ENCODE results near the gene SELPLG.
"Not testable (repeated sequence)": the region's sequence is repeated elsewhere in the genome, so short reads cannot be mapped to it uniquely, and the experiment has no call there.

SELPLG gene

DNA sequence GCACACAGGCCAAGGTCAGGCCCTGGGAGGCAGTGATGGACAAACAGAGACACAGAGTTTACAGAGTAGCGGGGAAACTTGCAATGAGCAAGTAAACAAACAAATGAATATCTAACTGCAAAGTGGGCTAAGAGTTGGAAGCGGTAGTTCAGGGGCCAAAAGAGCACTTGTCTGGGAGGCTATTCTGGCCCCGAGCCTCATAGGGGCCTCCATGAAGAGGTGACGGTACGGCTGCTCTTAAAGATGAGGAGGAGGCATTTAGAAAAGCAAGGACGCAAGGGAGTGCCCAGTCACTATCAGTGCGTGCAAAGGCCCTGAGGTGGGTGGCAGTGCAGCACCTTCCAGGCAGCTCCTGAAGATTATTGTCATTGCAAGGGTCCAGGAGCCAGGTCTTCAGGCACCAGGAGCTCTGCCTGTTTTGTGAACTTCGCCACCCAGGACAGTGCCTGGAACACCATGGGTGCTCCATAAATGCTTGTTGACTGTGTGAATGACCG lies 31.4 kb downstream of the SELPLG start:
- DNase-seq = no peak

DNA sequence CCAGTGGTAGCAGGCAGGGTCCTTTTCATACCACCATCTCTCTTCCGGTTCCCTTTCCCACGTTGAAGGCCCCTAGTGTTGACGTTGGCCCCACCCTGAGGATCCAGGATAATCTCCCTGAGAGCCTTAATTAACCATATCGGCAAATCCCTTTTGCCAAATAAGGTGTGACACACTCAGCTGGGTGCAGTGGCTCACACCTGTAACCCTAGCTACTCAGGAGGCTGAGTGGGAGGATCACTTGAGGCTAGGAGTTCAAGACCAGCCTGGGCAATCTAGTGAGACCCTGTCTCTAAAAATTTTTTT lies 33.0 kb downstream of the SELPLG start:
- no peak for DNase-seq

DNA sequence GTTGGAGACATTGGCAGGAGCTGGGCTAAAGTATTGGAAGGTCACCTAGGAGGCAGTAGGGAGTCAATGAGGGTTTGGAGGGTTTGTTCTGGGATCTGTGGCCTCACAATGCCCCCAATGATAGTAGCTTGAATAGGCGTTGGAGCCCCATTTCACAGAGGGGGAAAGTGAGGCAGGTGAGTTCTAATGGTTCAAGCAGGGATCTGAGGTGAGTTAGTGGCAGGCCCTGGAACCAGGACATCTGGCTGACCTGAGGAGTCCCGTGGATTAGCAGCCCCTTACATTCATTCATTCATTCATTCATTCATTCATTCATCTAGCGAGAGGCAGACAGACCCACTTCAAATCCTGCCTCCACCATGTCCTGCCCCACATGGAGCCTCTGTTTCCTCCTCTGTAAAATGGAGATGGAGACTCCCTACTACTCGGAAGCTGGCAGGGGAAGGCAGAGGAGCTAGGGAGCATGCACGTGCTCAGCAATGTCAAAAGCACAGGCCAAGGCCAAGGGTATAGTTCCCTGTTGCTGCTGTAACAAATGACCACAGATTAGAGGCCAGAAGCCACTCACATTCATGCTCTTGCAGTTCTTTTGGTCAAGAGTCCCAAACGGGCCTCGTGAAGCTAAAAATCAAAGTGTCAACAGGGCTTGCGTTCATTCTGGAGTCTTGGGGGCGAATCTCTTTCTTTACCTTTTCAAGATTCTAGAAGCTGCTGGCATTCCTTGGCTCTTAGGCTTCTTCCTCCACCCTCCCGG lies 33.6 kb downstream of the SELPLG start:
- DNase-seq = no peak

DNA sequence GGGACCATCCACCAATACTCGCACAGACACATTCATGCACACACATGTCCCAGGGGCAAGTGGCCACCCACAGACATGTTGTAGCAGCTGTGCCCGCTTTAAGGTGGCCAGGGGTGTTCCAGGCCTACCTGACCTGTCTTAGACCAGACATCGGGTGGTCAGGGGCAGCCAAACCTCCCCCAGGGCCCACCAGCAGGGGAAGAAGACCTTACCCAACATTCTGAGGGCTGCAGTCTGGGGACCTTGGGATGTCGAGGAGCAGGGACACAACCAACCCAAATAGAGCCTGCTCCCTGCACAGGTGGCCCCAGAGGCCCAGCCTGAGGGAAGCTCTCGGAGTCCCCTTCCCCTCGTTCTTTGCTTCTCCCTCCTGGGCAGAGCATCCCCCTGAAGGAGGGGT lies 34.2 kb downstream of the SELPLG start:
- no peak for DNase-seq

DNA sequence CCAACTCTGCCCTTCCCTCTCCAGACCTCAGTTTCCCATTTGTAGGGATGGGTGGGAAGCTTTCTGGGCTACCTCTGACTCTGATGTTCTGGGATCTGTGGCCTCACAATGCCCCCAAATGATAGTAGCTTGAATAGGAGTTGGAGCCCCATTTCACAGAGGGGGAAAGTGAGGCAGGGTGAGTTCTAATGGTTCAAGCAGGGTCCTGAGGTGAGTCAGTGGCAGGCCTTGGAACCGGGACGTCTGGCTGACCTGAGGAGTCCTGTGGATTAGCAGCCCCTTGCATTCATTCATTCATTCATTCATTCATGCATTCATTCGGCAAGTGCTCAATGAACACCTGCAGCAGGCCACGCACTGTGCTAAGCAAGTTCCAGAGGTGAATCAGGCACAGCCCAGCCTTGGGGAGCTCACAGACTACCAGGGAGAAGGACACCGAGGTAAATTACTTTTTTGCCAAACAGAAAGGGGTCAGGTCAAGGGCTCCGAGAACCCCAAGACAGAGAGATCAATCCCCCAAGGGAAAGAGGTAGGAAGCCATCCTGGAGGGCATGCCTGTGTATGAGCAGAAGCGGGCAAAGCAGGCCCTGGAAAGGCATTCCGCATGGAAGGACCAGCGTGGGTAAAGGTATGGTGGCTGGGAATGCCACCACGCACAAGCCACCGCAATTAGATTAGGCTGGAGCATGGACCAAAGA lies 35.0 kb downstream of the SELPLG start:
- DNase-seq = no peak

DNA sequence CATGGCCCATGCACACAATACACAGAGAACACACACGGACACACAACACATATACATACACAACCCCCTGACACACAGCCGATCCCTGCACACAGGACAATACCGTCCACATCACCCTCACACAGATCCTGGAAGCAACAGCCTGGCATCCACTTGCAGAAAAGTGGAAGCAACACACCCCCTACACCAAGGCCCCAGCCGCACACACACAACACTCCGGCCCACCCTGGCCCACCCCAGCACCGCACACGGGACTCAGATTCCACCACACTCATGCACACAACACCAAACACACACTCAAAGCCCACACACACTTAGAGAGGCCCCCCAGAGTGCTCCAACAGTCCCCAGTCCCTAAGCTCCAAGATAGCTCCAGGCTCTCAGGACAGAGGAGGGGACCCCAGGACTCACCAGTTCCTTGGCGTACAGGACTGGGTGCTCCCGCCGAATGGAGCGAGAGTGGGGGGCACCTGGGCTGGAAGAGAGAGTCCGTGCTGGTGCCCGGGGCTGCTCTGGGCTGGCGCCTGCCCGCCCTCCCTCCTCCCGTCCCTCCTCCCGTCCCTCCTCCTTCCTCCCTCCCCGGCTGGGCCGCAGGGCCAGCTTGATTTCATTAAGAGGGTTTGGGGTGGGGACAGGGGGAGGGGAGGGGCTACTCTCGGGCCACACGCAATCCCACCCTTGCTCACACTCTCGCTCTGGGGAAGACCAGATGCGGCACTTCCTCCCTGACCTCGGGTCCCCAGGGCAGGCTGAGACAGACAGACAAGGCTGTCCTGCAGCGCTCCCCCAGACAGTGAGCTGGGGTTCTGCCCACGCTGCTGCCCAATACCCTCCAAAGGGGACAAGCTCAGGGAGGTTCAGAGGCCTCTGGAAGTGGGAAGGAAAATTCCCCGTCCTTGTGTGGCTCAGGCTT lies 35.9 kb downstream of the SELPLG start, which contains the start of gene TMEM119:
TSS of gene TMEM119 (minus strand) at position 526 of the 913 bp plus-strand sequence. CDS start 5,701 bp downstream, outside the sequence.
- DNase-seq = no peak

DNA sequence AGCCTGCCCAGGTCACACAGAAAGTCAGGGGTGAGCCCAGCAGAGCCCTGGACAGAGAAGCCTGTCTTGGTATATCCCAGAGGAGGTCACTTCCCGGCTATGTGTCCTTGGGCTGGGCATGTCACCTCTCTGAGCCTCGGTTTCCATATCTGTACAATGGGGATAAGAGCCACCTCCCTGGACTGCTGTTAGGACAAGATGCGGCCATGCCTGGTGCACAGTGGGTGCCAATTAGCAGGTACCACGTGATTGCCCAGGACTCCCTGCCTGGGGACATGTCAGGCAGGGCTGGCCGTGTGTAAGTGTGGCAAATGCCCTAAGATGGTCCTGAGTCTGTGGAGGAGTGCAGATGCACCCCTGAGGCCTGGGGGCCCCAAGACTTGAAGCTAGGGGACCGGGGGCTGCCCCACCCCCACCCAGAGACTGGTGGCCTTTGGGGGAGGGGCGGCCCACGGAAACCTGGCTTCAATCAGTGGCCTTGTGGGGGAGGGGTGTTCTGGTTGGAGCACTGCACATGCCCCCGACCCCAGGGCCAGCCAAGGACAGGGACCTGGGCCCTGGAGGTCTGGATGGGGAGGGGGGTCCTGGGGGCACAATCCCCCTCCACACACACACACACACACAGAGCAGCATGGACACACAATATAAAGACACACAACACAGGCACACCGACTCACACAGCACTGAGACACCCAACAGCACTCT lies 36.7 kb downstream of the SELPLG start:
- DNase-seq = no peak

DNA sequence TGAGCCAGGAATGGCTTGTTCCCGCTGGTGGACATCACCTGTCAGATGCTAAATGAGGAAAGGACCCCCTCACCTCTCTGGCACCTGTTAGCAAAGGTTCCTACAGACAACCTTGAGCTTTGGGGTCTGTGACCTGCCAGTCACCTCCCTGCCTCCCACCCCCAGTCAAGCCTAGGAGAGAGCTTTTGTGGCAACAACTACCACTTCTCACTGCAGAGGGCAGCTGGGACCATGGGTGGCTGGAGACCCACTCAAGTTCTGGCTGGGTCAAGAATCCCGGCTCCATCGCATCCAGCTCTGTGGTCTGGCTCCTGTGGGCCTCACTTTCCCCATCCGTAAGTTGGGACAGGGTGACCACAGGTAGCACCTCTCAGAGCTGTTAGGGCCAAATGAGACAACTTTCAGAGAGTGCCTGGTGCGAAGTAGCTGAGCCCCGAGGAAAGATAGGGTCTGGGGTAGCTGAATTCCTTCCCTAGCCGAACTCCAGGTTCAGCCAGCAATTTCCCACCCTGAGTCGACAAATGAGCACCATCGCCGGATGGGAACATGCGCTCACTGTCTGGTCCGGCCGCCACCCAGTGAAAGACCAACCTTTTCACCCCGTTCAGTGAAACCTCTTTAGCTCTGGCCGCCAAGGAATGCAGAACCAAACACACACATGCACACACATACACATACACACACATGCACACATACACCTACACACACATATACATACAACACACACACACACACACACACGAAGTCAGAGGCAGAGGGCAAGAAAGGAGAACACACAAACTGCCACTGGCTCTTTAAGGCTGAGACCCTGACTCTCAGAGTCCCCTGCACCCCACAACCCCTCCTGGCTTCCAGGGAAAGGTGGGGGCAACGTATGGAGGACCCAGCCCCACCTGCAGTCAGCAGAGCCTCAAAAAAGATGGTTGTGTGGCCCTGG lies 37.7 kb downstream of the SELPLG start:
- DNase-seq = no peak

DNA sequence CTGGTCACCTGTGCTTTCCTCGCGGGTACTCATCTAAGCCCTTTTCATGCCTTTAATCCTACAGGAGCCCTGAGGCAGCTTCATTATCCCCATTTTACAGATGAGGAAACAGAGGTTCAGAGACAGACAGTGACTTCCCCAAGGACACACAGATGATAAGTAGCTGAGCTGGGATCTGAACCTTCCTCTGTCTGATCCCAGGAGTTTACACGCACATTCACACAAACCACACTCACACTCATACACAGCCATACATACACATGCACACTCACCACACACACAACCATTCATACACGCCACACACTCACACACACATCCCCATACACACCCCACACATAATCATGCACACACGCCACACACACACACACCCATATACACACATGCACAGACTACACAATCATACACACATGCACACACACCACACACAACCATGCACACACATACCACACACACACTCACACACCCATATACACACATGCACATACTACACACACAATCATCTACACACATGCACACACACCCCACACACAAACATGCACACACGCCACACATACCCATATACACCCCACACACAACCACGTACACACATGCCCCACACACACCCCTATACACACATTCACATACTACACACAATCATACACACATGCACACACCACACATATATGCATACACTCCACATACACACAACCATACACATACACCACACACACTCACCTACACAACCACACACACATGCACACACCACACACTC lies 38.6 kb downstream of the SELPLG start:
- DNase-seq = no peak

DNA sequence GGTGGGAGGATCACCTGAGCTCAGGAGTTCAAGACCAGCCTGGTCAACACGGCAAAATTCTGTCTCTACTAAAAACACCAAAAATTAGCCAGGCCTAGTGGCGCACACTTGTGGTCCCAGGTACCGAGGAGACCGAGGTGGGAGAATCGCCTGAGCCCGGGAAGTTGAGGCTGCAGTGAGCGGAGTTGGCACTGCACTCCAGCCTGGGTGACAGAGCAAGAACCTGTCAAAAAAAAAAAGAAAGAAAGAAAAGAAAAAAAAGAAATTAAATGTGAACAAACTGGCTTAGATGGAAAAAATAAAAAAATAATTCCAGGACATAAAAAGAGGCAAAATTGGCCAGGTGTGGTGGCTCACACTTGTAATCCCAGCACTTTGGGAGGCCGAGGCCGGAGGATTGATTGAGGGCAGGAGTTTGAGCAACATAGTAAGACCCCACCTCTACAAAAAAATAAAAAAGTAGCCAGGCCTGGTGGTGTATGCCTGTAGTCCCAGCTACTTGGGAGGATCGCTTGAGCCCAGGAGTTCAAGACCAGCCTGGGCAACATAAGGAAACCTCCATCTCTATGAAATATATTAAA lies 39.3 kb downstream of the SELPLG start:
- no peak for DNase-seq

DNA sequence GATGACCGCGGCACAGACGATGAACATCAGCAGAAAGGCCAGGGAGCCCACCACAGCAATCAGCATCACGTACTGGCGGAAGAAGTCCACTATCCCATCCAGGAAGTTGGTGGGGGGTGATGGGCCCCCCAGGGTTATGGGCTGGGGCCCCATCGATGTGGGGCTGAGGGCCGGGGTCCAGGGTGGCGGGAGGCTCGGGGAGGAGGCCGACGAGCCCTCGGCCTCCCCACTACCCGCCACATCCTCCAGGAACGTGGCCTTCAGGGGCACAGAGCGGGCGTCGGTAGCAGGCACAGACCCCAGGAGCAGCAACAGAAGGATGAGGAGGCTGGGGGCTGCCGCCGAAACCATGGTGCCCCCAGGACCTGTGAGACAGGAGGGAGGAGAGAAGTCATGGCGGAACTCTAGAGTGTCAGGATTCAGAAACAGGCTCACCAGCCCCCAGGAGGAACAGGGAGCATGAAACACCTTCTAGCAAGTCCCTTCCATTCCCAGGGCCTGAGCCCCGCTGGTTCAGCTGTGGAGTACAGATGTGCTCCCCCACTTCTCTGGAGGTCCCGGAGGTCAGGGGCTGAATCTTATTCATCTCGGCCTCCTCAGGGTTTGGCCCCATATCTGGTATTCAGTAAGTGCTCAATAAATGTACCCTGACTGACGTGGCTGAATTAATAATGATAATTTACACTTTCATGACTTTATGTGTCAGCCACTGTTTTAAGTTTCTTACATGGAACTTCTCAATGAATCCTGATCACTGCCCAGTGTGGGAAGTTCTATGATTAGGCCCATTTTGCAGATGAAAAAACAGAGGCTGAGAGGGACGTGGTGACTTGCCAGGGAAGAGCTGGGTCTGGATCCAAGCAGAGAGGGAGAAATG lies 41.4 kb downstream of the SELPLG start:
- DNase-seq = no peak

DNA sequence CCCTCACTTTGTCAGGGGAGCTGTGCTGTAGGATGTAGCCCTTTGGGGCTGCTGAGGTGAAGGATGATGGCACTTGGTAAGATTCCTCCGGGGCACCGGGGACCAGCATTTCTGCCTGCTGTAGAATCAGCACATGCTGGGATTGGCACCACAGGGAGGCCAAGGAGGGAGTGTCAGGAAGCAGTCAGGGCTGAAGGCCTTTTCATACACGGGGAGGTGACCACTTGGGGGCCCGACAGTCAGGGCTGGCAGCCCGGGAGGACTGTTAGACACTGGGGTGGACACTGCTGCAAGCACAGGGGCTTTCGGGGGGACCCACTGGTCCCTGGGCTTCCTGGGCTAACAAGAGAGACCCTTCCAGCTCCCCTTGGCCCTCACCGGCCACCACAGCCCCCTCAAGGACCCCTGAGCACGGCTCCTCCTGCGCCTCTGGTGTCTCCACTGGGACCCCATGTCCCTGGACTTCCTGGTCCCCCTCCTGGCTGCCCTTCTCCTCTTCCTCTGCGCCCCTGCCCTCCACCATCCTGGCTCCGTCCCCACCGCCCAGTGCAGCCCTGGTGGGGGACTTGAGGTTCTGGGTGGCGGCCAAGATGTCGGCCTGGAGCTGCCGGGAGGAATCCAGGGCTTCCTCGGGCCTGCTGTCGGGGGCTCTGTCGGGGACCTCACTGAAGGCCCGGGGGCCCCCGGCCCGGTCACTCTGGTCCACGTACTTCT lies 42.3 kb downstream of the SELPLG start:
- DNase-seq = no peak

DNA sequence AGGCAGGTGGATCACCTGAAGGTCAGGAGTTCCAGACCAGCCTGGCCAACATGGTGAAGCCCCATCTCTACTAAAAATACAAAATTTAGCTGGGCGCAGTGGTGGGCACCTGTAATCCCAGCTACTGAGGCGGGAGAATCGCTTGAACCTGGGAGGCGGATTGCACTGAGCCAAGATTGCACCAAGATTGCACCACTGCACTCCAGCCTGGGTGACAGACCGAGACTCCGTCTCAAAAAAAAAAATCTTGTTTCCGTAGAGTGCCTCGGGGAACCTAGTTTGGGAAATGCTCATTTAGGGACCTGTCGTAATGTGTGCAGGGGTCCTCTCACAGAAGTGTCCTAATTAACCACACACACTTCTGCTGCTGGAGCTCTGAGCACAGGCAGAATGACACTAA lies 43.2 kb downstream of the SELPLG start:
- not testable (repeated sequence) for DNase-seq

DNA sequence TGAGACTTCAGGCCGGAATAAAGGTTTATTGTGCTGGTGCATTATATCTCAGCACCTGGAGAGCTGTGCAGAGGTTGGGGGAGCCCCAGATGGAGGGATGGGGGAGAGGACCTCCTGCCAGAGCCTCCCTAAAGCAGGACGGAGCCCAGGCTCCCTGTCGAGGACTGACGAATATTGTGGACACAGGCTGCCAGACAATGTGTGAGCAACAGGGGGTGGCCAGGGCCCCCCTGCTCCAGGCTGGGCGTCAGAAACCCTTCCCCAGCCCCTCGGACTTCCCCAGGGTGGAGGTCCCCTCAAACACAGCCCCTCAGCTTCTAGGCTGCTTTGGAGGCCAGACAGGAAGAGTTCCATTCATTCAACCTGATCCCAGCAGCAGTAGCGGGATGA lies 43.9 kb downstream of the SELPLG start:
- DNase-seq = no peak

DNA sequence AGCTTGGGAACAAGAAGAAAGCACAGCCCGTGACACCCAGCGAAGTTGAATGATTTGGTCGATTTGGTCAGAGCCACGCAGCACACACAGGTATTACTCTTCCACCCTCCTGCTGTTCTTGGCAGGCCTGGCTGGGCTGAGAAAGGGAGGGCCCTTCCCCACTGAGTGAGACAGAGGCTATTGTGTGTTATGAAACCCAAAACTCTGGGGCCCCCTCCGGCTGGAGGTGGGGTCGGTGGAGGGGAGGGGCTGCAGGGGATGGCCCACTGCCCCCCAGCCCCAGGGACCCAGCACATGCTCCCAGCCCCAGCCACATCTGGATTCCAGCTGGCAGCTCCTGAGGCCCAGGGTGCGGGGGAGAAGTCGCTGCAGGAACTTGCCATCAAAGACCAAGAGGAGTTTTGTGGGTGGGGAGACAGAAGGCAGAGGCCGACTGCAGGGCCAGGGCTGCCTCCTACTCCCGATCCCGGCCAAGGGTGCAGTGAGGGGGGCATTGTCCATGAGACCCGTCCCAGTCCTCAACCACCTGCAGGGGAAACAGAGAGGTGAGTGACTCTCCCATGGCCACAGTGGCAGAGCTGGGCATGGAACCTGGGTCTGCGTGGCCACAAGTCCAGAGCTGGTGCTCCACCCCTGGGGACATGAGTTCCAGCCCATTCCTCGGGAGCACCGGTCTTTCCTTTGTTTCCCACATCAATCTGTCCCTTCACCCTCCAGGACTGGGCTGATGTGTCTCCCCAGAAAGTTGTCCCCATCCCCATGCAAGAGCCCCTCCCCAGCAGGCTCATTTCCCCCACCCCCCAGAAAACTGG lies 44.5 kb downstream of the SELPLG start:
- no peak for DNase-seq

DNA sequence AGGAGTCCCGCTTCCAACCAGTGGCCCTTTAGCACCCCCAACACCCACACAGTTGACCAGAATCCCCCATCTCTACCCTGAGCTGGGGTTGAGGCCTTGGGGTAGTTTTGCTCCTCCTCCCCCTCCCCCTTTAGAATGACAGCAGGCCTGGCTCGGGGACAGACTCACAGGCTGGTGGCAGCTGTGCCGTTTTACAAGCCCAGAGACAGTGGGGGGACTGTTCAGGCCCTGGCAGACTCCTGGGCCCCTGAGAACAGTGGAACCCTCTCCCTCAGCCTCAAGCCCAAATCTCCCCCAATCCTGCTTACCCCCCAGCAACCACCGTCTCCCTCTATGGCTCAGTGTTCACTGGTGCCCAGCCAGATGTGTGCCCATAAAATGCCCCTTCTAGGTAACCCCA lies 45.9 kb downstream of the SELPLG start:
- DNase-seq = no peak

DNA sequence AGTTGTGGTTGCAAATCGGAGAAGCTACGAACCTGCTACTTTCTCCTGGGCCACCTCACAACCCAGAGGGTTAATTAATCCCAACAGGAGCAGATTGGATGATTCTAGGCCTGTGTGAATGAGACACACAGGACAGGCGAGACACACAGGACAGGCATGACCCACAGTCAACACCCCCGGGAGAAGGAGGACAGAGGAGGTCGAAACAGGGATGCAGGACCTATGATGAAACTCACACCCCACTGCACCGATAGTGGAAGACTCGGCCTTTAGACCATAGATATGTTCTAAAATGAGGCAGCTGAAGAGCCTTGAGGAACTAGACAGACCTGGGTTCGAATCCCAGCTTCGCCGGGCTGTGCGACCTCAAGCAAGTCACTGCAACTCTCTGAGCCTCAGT lies 47.4 kb downstream of the SELPLG start:
- no peak for DNase-seq

DNA sequence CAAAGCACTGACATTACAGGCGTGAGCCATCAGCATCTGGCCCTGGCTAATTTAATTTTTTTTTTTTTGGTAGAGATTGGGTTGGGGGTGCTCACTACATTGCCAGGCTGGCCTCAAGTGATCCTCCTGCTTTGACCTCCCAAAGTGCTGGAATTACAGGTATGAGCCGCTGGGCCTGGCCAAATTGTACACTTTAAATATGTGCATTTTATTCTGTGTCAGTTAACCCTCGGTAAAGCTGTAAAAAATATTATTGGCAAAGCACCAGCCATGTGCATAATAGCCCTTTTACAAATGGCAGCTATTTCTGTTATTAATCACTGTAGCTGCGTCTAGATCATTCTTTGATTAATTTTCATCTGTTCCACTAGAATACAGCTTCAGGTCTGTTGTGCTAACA lies 47.8 kb downstream of the SELPLG start:
- DNase-seq = no peak
